Retinal pigment epithelial cell (primary cell): Measurements from ENCODE around the gene HSD11B2.

ENCODE experiments used
- DNase-seq: peaks from one replicate; pipeline ENCODE4 v3.0.0-alpha.2; 2010; ENCODE audit warnings: low read depth
- H3K4me3 ChIP-seq: 2 replicates; pipeline ENCODE4 v1.5.1; 2011; ENCODE audit warnings: mild to moderate bottlenecking, low read length, control low read depth, moderate library complexity
- TF ChIP-seq, protein P1 (sequence below): conservative IDR thresholded peaks from 2 replicates; pipeline ENCODE4 v1.5.1; 2011; ENCODE audit warnings: low read depth, low read length, control low read depth, inconsistent platforms

Gene HSD11B2

DNA sequence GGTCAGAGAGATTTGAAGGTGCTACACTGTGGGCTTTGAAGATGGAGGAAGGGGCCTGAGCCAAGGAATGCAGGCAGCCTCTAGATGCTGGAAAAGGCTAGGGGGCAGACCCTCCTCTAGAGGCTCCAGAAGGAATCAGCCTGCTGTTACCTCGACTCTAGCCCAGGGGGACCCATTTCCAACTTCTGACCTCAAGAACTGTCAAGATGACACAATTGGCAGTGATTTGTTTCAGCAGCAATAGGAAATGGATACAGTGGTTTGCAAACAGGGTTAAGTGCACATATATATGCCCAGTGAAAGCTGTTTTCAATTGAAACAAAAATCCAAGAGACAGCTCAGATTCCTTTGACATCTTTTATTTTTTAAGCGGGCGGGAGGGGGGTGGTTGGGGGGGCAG, 11.0 kb upstream of the HSD11B2 start:
- no peak for DNase-seq
- TF ChIP-seq, protein P1, sequence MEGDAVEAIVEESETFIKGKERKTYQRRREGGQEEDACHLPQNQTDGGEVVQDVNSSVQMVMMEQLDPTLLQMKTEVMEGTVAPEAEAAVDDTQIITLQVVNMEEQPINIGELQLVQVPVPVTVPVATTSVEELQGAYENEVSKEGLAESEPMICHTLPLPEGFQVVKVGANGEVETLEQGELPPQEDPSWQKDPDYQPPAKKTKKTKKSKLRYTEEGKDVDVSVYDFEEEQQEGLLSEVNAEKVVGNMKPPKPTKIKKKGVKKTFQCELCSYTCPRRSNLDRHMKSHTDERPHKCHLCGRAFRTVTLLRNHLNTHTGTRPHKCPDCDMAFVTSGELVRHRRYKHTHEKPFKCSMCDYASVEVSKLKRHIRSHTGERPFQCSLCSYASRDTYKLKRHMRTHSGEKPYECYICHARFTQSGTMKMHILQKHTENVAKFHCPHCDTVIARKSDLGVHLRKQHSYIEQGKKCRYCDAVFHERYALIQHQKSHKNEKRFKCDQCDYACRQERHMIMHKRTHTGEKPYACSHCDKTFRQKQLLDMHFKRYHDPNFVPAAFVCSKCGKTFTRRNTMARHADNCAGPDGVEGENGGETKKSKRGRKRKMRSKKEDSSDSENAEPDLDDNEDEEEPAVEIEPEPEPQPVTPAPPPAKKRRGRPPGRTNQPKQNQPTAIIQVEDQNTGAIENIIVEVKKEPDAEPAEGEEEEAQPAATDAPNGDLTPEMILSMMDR, result peak; percentile 11
- no peak overlapping the region for H3K4me3 ChIP-seq

DNA sequence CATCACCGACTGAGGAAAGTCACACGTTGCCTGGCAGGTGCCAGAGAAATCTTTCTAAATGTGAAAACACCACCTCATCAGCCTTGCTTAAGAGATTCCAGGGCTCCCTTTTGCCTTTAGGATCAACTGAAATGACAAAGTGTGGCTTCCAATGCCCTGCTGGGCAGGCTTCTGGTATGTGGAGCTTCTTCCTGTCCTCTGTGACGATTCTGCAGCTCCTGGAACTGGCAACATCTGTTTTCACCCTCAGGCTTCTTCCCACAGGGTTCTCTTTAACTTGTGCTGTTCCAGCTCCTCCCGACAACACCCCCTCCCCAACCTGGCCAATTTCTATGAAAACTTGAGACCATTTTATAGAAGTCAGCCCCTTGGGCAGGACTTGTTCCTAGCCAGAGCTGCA, 9.9 kb upstream of the HSD11B2 start:
- DNase-seq, result no peak

DNA sequence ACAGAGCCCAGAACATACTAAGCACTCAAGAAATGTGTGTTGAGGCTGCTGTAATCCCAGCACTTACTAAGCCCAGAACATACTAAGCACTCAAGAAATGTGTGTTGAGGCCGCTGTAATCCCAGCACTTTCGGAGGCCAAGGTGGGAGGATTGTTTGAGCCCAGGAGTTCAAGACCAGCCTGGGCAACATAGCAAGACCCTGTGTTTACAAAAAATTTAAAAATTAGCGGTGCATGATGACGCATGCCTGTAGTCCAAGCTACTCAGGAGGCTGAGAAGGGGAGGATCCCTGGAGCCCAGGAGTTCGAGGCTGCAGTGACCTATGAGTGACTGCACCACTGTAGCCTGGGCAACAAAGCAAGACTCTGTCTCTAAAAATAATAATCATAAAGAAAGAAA, 7.9 kb upstream of the HSD11B2 start:
- TF ChIP-seq, protein P1, result no peak
- no peak overlapping the region for H3K4me3 ChIP-seq
- DNase-seq, result no peak

More for the DNA sequence above, 9.9 kb upstream of the HSD11B2 start:
- TF ChIP-seq, protein P1, result no peak
- no peak overlapping the region for H3K4me3 ChIP-seq

DNA sequence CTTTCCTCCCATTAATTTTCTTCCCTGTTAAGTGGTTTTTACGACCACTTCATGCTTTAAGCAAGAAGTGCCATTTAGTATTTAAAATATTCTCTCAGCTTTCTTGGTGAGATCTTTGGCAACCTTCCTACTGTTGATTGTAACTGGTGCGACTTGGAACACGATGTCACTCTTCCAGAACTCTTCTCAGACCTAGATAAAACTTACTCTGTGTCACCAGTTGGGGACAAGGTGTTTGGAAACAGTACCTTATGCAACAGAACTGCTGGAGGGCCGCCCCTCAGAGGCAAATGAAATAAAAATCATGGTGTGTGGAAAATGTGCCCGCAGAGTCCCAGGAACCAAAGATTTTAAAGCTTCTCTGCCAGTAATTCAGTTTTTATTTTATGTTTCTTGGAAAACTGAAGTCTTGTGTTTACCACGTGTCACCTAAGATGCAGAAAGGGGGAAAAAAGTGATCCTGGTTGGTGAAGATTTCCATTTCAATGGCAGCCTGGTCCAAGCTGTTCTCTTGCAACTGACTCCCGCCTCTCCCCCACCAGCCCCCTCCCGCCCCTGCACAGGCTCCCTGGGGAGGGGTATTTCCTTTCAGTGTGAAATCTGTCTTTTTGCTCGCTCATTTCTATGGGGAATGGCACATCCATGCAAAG, 7.2 kb upstream of the HSD11B2 start:
- no peak for DNase-seq
- TF ChIP-seq, protein P1, result no peak
- no peak overlapping the region for H3K4me3 ChIP-seq

DNA sequence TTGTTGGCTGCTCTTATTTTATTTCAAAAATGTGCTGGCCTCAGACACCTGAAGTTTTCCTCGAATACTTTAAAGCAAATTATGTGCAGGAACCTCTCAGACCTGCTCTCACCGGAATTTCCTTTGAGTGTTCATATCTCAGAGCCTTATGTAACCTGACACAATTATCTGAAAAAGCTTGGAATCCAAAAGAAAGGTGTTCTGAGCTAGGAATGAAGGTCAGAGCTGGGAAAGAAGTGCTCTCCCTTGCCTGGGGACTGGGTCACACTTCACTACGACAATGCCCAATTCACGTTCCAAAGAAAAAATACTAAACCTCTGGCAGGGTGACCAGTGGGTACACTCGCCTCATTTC, 6.7 kb upstream of the HSD11B2 start:
- TF ChIP-seq, protein P1, result no peak
- no peak for DNase-seq

DNA sequence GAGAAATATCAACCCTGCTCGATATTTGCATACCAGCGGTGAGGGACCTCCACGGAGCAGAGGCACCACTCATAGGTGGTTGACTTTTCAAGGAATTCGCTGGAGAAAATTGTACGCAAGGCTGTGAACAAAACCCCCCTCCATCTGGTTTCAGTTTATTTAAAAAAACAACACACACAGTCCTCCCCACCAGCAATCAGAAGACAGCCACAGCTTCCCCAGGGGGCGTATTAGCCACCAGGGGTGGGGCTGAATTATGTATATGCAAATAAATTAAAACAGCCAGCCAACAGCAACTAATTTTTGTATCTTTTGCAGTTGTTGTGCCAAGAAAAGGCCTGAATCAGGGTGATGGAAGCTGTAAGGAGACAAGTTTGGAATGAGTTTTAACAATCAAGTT, 5.9 kb upstream of the HSD11B2 start:
- TF ChIP-seq, protein P1, result no peak
- DNase-seq, result no peak
- no peak overlapping the region for H3K4me3 ChIP-seq

More for the DNA sequence above, 6.7 kb upstream of the HSD11B2 start:
- no peak overlapping the region for H3K4me3 ChIP-seq

DNA sequence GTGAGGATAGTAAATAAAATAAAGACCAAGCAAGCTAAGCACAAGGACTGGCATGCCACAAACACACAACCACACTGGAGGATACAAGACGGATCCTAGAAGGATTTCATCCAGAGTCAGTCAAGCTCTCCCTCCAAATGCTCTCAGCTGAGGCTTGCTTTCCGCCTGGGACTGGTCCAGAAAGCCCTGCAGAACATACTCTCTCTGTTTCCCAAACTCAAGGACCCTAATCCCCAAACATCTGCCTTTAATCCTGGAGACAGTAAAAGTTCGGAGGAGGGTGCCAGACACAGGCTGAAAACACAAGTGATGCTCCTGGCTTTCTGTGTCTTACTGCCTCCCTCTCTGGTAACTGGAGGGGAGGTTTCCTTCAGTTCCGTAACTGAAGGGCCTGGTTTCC, 5.3 kb upstream of the HSD11B2 start:
- DNase-seq, result no peak
- H3K4me3 ChIP-seq, result no peak overlapping the region
- TF ChIP-seq, protein P1, result no peak
